ENCODE data around the gene AGPAT1. TPM values are rescaled to one million over a fixed set of nuclear protein-coding genes. Genes with fewer than 3 reads are reported as not detected.

Gene AGPAT1
- total and polyA plus RNA-seq, 10 of the 15 experiments (the other 5 are each of a cell fraction or from before 2014, with no cell fraction given) = 13.9 to 39.5 (median 24.7) TPM

DNA sequence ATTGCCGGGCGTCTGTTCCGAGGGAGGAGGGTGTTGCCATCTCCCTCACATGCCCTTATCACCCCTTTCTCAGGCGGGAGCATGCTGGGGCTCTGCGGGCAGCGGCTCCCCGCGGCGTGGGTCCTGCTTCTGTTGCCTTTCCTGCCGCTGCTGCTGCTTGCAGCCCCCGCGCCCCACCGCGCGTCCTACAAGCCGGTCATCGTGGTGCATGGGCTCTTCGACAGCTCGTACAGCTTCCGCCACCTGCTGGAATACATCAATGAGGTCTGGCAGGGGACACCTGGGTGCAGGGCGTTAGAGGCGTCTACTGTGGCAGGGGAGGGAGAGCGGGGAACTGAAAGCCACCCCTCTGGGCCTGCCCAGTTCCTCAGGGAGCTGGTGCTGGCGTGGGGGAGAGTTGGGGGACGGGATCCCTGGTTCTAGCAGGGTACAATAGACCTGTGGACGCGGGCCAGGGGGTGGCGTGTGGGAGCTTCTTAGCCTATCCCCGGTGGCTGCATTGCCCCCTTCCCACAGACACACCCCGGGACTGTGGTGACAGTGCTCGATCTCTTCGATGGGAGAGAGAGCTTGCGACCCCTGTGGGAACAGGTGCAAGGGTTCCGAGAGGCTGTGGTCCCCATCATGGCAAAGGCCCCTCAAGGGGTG, 21.2 kb downstream of the AGPAT1 start (continued):
- TF ChIP-seq SP1 (IDR thresholded peaks at IDR 0.05; ENCODE audit: low read depth, low read length) (no peak), KLF5 (IDR thresholded peaks at IDR 0.05; ENCODE audit: partially characterized antibody) (no peak), CBX5 (IDR thresholded peaks at IDR 0.05; ENCODE audit: low read depth) (no peak), RUNX3 (IDR thresholded peaks at IDR 0.05; ENCODE audit: low read length) (no peak), POLR2AphosphoS2 (IDR thresholded peaks at IDR 0.05; ENCODE audit: low read depth, low read length) (no peak), YY1 (IDR thresholded peaks at IDR 0.05; ENCODE audit: low read depth, low read length) (0 out of 2 replicates have a peak, but pooled peaks have one; percentile 44), SRF (IDR thresholded peaks at IDR 0.05; ENCODE audit: low read depth in 2 of 2, low read length in 2 of 2) (no peak), ZNF24 (IDR thresholded peaks at IDR 0.05) (no peak), CHD1 (IDR thresholded peaks at IDR 0.05; ENCODE audit: low read depth, low read length) (no peak), TBL1XR1 (IDR thresholded peaks at IDR 0.05; ENCODE audit: low read depth, low read length) (no peak), NR2C1 (IDR thresholded peaks at IDR 0.05) (no peak), SUZ12 (IDR thresholded peaks at IDR 0.05; ENCODE audit: unreplicated experiment) (no peak), HDAC2 (IDR thresholded peaks at IDR 0.05) (no peak), SMC3 (IDR thresholded peaks at IDR 0.05; ENCODE audit: borderline replicate concordance, low read length) (peak; percentile 51; the same call in 1 of the 2 replicates), IRF4 (IDR thresholded peaks at IDR 0.05; ENCODE audit: low read depth, low read length) (no peak), ZBED1 (IDR thresholded peaks at IDR 0.05; ENCODE audit: borderline replicate concordance) (no peak), NR2F1 (conservative IDR thresholded peaks at IDR 0.05) (no peak), RCOR1 (conservative IDR thresholded peaks at IDR 0.05; ENCODE audit: low read depth, low read length) (no peak), NFYB (IDR thresholded peaks at IDR 0.05; ENCODE audit: insufficient read depth, low read depth, low read length) (no peak), SIN3A (IDR thresholded peaks at IDR 0.05; ENCODE audit: low read depth, low read length) (no peak; the same call in 1 of the 2 replicates), SMAD1 (IDR thresholded peaks at IDR 0.05; ENCODE audit: low read depth, partially characterized antibody) (no peak), BRCA1 (IDR thresholded peaks at IDR 0.05; ENCODE audit: low read depth, low read length) (no peak)
- TF ChIP-seq, protein P1, sequence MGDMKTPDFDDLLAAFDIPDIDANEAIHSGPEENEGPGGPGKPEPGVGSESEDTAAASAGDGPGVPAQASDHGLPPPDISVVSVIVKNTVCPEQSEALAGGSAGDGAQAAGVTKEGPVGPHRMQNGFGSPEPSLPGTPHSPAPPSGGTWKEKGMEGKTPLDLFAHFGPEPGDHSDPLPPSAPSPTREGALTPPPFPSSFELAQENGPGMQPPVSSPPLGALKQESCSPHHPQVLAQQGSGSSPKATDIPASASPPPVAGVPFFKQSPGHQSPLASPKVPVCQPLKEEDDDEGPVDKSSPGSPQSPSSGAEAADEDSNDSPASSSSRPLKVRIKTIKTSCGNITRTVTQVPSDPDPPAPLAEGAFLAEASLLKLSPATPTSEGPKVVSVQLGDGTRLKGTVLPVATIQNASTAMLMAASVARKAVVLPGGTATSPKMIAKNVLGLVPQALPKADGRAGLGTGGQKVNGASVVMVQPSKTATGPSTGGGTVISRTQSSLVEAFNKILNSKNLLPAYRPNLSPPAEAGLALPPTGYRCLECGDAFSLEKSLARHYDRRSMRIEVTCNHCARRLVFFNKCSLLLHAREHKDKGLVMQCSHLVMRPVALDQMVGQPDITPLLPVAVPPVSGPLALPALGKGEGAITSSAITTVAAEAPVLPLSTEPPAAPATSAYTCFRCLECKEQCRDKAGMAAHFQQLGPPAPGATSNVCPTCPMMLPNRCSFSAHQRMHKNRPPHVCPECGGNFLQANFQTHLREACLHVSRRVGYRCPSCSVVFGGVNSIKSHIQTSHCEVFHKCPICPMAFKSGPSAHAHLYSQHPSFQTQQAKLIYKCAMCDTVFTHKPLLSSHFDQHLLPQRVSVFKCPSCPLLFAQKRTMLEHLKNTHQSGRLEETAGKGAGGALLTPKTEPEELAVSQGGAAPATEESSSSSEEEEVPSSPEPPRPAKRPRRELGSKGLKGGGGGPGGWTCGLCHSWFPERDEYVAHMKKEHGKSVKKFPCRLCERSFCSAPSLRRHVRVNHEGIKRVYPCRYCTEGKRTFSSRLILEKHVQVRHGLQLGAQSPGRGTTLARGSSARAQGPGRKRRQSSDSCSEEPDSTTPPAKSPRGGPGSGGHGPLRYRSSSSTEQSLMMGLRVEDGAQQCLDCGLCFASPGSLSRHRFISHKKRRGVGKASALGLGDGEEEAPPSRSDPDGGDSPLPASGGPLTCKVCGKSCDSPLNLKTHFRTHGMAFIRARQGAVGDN (IDR thresholded peaks at IDR 0.05) = no peak
- TF ChIP-seq, protein P2, sequence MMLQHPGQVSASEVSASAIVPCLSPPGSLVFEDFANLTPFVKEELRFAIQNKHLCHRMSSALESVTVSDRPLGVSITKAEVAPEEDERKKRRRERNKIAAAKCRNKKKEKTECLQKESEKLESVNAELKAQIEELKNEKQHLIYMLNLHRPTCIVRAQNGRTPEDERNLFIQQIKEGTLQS (IDR thresholded peaks at IDR 0.05; ENCODE audit: borderline replicate concordance, extremely low read depth, low read depth, low read length) = no peak
- TF ChIP-seq, protein P3, sequence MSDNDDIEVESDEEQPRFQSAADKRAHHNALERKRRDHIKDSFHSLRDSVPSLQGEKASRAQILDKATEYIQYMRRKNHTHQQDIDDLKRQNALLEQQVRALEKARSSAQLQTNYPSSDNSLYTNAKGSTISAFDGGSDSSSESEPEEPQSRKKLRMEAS (IDR thresholded peaks at IDR 0.05; ENCODE audit: low read depth, low read length) = no peak
- TF ChIP-seq, protein P4, sequence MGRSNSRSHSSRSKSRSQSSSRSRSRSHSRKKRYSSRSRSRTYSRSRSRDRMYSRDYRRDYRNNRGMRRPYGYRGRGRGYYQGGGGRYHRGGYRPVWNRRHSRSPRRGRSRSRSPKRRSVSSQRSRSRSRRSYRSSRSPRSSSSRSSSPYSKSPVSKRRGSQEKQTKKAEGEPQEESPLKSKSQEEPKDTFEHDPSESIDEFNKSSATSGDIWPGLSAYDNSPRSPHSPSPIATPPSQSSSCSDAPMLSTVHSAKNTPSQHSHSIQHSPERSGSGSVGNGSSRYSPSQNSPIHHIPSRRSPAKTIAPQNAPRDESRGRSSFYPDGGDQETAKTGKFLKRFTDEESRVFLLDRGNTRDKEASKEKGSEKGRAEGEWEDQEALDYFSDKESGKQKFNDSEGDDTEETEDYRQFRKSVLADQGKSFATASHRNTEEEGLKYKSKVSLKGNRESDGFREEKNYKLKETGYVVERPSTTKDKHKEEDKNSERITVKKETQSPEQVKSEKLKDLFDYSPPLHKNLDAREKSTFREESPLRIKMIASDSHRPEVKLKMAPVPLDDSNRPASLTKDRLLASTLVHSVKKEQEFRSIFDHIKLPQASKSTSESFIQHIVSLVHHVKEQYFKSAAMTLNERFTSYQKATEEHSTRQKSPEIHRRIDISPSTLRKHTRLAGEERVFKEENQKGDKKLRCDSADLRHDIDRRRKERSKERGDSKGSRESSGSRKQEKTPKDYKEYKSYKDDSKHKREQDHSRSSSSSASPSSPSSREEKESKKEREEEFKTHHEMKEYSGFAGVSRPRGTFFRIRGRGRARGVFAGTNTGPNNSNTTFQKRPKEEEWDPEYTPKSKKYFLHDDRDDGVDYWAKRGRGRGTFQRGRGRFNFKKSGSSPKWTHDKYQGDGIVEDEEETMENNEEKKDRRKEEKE (IDR thresholded peaks at IDR 0.05) = no peak

All from GM12878 (cell line).